Hepatocyte (in vitro differentiated cells): ENCODE results near the gene MAP9. TPM values are rescaled to one million over a fixed set of nuclear protein-coding genes. Genes with fewer than 3 reads are reported as not detected.

Experiments used
- DNase-seq: peaks from one replicate; pipeline ENCODE4 v3.0.0-alpha.2; 2016; ENCODE audit warnings: low spot score
- H2AFZ ChIP-seq: fragments of 200-600 bp; sonication (generic); 2 replicates; pipeline ENCODE4 v1.6.0; 2016; ENCODE audit warnings: antibody characterized with exemption, mild to moderate bottlenecking
- H3K27ac ChIP-seq: fragments of 200-600 bp; sonication (generic); 2 replicates; pipeline ENCODE4 v1.5.1; 2016; ENCODE audit warnings: mild to moderate bottlenecking
- H3K27me3 ChIP-seq: fragments of 200-600 bp; sonication (generic); 2 replicates; pipeline ENCODE4 v1.6.1; 2016
- H3K36me3 ChIP-seq: fragments of 200-600 bp; sonication (generic); replicated peaks from 2 replicates; pipeline ENCODE4 v1.5.1; 2016; ENCODE audit warnings: low read depth; ENCODE audit not compliant: insufficient read depth
- H3K4me1 ChIP-seq: fragments of 200-600 bp; sonication (generic); 2 replicates; pipeline ENCODE4 v1.5.1; 2016; ENCODE audit warnings: mild to moderate bottlenecking, moderate library complexity; ENCODE audit not compliant: insufficient read depth
- H3K4me2 ChIP-seq: fragments of 200-600 bp; sonication (generic); 2 replicates; pipeline ENCODE4 v1.6.0; 2016
- H3K4me3 ChIP-seq: fragments of 200-600 bp; sonication (generic); 2 replicates; pipeline ENCODE4 v1.5.1; 2016; ENCODE audit warnings: mild to moderate bottlenecking
- H3K79me2 ChIP-seq: fragments of 200-600 bp; sonication (generic); 2 replicates; pipeline ENCODE4 v1.6.0; 2017; ENCODE audit warnings: mild to moderate bottlenecking
- H3K9me2 ChIP-seq: fragments of 200-600 bp; sonication (generic); replicated peaks from 2 replicates; pipeline ENCODE4 v1.6.0; 2017; ENCODE audit warnings: mild to moderate bottlenecking; ENCODE audit not compliant: insufficient read depth
- H3K9me3 ChIP-seq: fragments of 200-600 bp; sonication (generic); 2 replicates; pipeline ENCODE4 v1.5.1; 2016; ENCODE audit warnings: low read depth, mild to moderate bottlenecking
- H4K20me1 ChIP-seq: fragments of 200-600 bp; sonication (generic); 2 replicates; pipeline ENCODE4 v1.6.0; 2016; ENCODE audit warnings: mild to moderate bottlenecking; ENCODE audit not compliant: insufficient read depth, poor library complexity, severe bottlenecking
- CTCF ChIP-seq: fragments of 200-600 bp; sonication (generic); IDR thresholded peaks from 2 replicates; pipeline ENCODE4 v1.5.1; 2016; ENCODE audit warnings: antibody characterized with exemption, mild to moderate bottlenecking; ENCODE audit not compliant: poor library complexity
- EZH2 ChIP-seq: fragments of 200-600 bp; sonication (generic); IDR thresholded peaks from 2 replicates; pipeline ENCODE4 v1.6.1; 2016; ENCODE audit warnings: antibody characterized with exemption, mild to moderate bottlenecking, borderline replicate concordance
- EZH2phosphoT487 ChIP-seq: fragments of 200-600 bp; sonication (generic); IDR thresholded peaks from one replicate; pipeline ENCODE4 v1.6.1; 2018; ENCODE audit warnings: antibody characterized with exemption, mild to moderate bottlenecking, low read depth, moderate library complexity; ENCODE audit not compliant: unreplicated experiment, severe bottlenecking
- WGBS: methylation state at CpG from one replicate; pipeline ENCODE4 v1.1.6; 2016; ENCODE audit warnings: low lambda C conversion rate; ENCODE audit errors: missing lambda C conversion rate; 5-methylcytosine and 5-hydroxymethylcytosine counted together
- polyA plus RNA-seq: library from polyadenylated mRNA; unstranded; fragments of >200 nt; fragmentation: Nextera tagmentation; extraction: Ambion mirVana; gene quantifications from 2 replicates; pipeline ENCODE4 v1.2.1, GENCODE V29; 2016
- total RNA-seq: library from RNA; depleted of rRNA; stranded (reverse); fragments of >200 nt; gene quantifications from 2 replicates; pipeline ENCODE4 v1.2.3, GENCODE V29; 2014

The MAP9 gene
- total and polyA plus RNA-seq, 2 experiments from 2014 or later = 26.7 to 27.6 TPM

DNA sequence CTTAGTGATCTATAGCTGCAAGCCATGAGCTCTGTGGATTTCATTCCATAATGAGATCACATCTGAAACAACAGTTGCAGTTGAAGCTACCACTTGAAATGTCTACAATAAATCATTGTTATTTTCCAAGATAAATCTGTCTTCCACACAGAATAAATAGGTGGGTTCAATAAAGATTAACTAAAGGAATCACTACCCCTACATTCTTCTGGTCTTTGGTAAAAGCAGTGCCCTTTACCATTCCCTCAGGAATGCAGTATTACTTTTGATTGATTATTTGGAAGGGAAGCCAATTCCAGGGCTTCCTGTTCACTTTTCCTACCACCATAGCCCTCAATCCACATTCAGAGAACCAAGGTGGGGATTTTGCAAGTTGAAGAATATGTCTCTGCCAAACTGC is 38.9 kb upstream of the MAP9 start:
- no peak overlapping the region for H3K27ac ChIP-seq
- H2AFZ ChIP-seq = no peak overlapping the region
- H3K27me3 ChIP-seq = no peaks in the 10 kb centered on the region
- no peak for DNase-seq
- no peak for TF ChIP-seq EZH2phosphoT487
- TF ChIP-seq EZH2 = no peak
- TF ChIP-seq CTCF = no peak
- no peak overlapping the region for H3K4me3 ChIP-seq
- H3K79me2 ChIP-seq = no peaks in the 10 kb centered on the region
- H3K36me3 ChIP-seq = no peaks in the 10 kb centered on the region
- H3K9me2 ChIP-seq = no peaks in the 10 kb centered on the region
- H3K4me2 ChIP-seq = no peak overlapping the region
- H3K9me3 ChIP-seq = no peaks in the 10 kb centered on the region
- H4K20me1 ChIP-seq = no peaks in the 10 kb centered on the region
- H3K4me1 ChIP-seq = no peaks in the 10 kb centered on the region

DNA sequence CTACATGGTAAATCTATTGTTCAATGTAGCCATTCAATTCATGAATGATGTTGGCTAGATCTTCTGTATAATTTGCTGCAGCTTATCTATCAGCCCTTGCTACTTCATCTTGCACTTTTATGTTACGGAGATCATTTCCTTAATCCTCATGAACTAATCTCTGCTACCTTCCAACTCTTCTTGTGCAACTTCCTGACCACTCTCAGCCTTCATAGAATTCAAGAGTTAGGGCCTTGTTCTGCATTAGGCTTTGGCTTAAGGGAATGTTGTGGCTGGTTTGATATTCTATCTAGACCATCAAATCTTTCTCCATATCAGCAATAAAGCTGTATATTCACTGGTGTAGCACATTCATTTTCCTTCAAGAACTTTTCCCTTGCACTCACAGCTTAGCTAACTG is 36.7 kb upstream of the MAP9 start:
- Histone ChIP-seq H3K4me1 (no peaks in the 10 kb centered on the region), H3K79me2 (no peaks in the 10 kb centered on the region)

GRCh38 chr4:155411546-155411945 is 34.8 kb upstream of the MAP9 start:
- no peaks in the 10 kb centered on the region for H3K36me3 ChIP-seq
- H3K27me3 ChIP-seq = no peaks in the 10 kb centered on the region
- H3K4me3 ChIP-seq = no peak overlapping the region
- H3K9me2 ChIP-seq = no peaks in the 10 kb centered on the region
- no peak for DNase-seq
- H2AFZ ChIP-seq = no peak overlapping the region
- no peaks in the 10 kb centered on the region for H4K20me1 ChIP-seq
- no peaks in the 10 kb centered on the region for H3K79me2 ChIP-seq
- no peaks in the 10 kb centered on the region for H3K4me1 ChIP-seq
- WGBS = 66% methylated on average over 2 of the region's 2 CpGs
- H3K27ac ChIP-seq = no peak overlapping the region
- TF ChIP-seq EZH2 = no peak
- TF ChIP-seq EZH2phosphoT487 = no peak
- no peak for TF ChIP-seq CTCF
- no peak overlapping the region for H3K4me2 ChIP-seq
- H3K9me3 ChIP-seq = no peaks in the 10 kb centered on the region

More for the DNA sequence above, 36.7 kb upstream of the MAP9 start:
- TF ChIP-seq EZH2 (no peak), EZH2phosphoT487 (no peak), CTCF (no peak)
- no peak overlapping the region for H3K27ac ChIP-seq
- no peak for DNase-seq
- WGBS = 92% methylated on average over 1 of the region's 1 CpG
- H3K9me2 ChIP-seq = no peaks in the 10 kb centered on the region
- no peak overlapping the region for H2AFZ ChIP-seq
- no peaks in the 10 kb centered on the region for H3K27me3 ChIP-seq
- no peak overlapping the region for H3K4me2 ChIP-seq
- H3K36me3 ChIP-seq = no peaks in the 10 kb centered on the region
- no peak overlapping the region for H3K4me3 ChIP-seq
- no peaks in the 10 kb centered on the region for H3K9me3 ChIP-seq
- H4K20me1 ChIP-seq = no peaks in the 10 kb centered on the region

DNA sequence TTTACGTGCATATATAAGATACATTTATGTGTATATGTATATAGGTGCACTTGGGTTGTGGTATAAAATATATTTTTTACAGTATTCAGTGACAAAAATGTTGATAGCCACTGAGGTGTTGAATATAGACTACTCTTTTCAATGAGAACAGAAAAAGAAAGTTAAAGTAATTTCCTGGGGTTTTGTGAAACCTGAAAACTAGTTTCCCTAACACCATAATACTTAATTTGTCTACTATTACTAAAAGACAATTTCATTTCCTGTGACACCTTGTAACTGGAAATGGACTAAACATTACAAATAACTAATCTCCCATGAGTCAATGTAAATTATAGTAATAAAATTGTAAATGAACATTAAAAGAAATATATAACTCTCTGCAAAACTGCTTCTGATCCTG is 32.0 kb upstream of the MAP9 start:
- Histone ChIP-seq H3K27me3 (no peaks in the 10 kb centered on the region), H3K9me2 (no peaks in the 10 kb centered on the region), H2AFZ (no peak overlapping the region), H3K79me2 (no peaks in the 10 kb centered on the region), H3K4me1 (peaks cover 5% of the 10 kb centered on the region), H3K4me3 (no peak overlapping the region), H3K4me2 (no peak overlapping the region), H3K27ac (no peak overlapping the region), H3K9me3 (no peaks in the 10 kb centered on the region), H4K20me1 (no peaks in the 10 kb centered on the region), H3K36me3 (no peaks in the 10 kb centered on the region)
- WGBS = 93% methylated on average over 1 of the region's 1 CpG
- no peak for DNase-seq
- TF ChIP-seq CTCF = no peak
- TF ChIP-seq EZH2phosphoT487 = no peak
- no peak for TF ChIP-seq EZH2
